Skin of body (tissue), 1 donor: ENCODE results near the gene PROSER1. TPM values are rescaled to one million over a fixed set of nuclear protein-coding genes. Genes with fewer than 3 reads are reported as not detected.

ENCODE experiments used
- total RNA-seq: library from RNA; depleted of rRNA; stranded (reverse); fragments of >200 nt; gene quantifications from one replicate; pipeline ENCODE4 v1.2.3, GENCODE V29; 2014

PROSER1 gene
- total RNA-seq, 1 donor from 2014 or later, result 31.3 TPM

Other genes with a start within 250 kb of the PROSER1 start
- not detected for gene STOML3, start 47.3 kb downstream of the PROSER1 start, total RNA-seq
- 32.0 TPM for gene NHLRC3, start 367 bp upstream of the PROSER1 start, total RNA-seq